B cell (primary cell): Measurements from ENCODE around the gene MSL3B.

Source experiments
- ATAC-seq: fragments of 200-7000 bp; cut with Tn5 transposase; one replicate; pipeline ENCODE4 v1.10.0; 2021; ENCODE audit warnings: low read depth, mild to moderate bottlenecking, moderate number of reproducible peaks, moderate library complexity
- CTCF ChIA-PET: fragments of 350-600 bp; sonication (Branson Sonifier 250); formaldehyde crosslinking; loops from one replicate; lab custom pipeline; 2021; ENCODE audit warnings: antibody characterized with exemption, inconsistent platforms; lab: Charles Lee
- POLR2A ChIA-PET: fragments of 350-600 bp; sonication (Branson Sonifier 250); formaldehyde crosslinking; loops from one replicate; lab custom pipeline; 2021; ENCODE audit warnings: antibody characterized with exemption; lab: Charles Lee
- DNase-seq: peaks from one replicate; pipeline ENCODE4 v3.0.0; 2013
- H2AFZ ChIP-seq: 2 replicates; pipeline ENCODE4 v1.6.1; 2012; ENCODE audit warnings: mild to moderate bottlenecking, low read depth, low read length; ENCODE audit not compliant: insufficient read depth, poor library complexity, severe bottlenecking
- H3K27ac ChIP-seq, 2 donors: 1 replicate in 1 of 2; 2 replicates in 1 of 2; pipeline ENCODE4 v1.5.1; 2012 to 2013; ENCODE audit warnings: low read length in 2 of 2, mild to moderate bottlenecking in 2 of 2, moderate library complexity in 1 of 2
- H3K27me3 ChIP-seq, 4 experiments: fragments of 200-600 bp in 1 of 4; sonication (generic) in 1 of 4; replicated peaks in 1 of 4; 1 replicate in 2 of 4; 2 replicates in 2 of 4; pipeline versions ENCODE4 v1.6.1 to v1.7.0; 2013 to 2016; ENCODE audit warnings: low read length in 3 of 4, mild to moderate bottlenecking in 2 of 4, mixed read lengths in 1 of 4, moderate library complexity in 1 of 4; ENCODE audit not compliant: insufficient read depth in 4 of 4, control insufficient read depth in 3 of 4; ENCODE audit errors: control extremely low read depth in 1 of 4
- H3K36me3 ChIP-seq, 2 experiments: replicated peaks in 1 of 2; 1 replicate in 1 of 2; 2 replicates in 1 of 2; pipeline versions ENCODE4 v1.6.1 to v1.7.1; 2013; ENCODE audit warnings: low read length in 1 of 2; ENCODE audit not compliant: insufficient read depth in 2 of 2, control insufficient read depth in 1 of 2; ENCODE audit errors: control extremely low read depth in 1 of 2, extremely low read depth in 1 of 2
- H3K4me1 ChIP-seq, 2 donors: fragments of 200-600 bp in 1 of 2; sonication (generic) in 1 of 2; 1 replicate in 1 of 2; 2 replicates in 1 of 2; pipeline versions ENCODE4 v1.5.1 to v1.6.1; 2013 to 2017; ENCODE audit warnings: low read length in 2 of 2; ENCODE audit not compliant: control insufficient read depth in 2 of 2, insufficient read depth in 2 of 2
- H3K4me2 ChIP-seq: replicated peaks from 2 replicates; pipeline ENCODE3; 2012; ENCODE audit warnings: mild to moderate bottlenecking, low read depth, low read length; ENCODE audit not compliant: poor library complexity, severe bottlenecking
- H3K4me3 ChIP-seq, 5 experiments: fragments of 200-600 bp in 1 of 5; sonication (generic) in 1 of 5; 1 replicate in 3 of 5; 2 replicates in 2 of 5; pipeline versions ENCODE4 v1.5.1 to v1.7.0; 2011 to 2016; ENCODE audit warnings: low read length in 4 of 5, mild to moderate bottlenecking in 4 of 5, low read depth in 2 of 5, control low read depth in 1 of 5, moderate library complexity in 1 of 5; ENCODE audit not compliant: insufficient read depth in 1 of 5; ENCODE audit errors: control extremely low read depth in 1 of 5, extremely low read depth in 1 of 5
- H3K79me2 ChIP-seq: fragments of 200-600 bp; sonication (generic); one replicate; pipeline ENCODE4 v1.6.0; 2016; ENCODE audit warnings: low read length; ENCODE audit not compliant: control insufficient read depth, insufficient read depth
- H3K9ac ChIP-seq: fragments of 200-600 bp; sonication (generic); 2 replicates; pipeline ENCODE4 v1.6.1; 2017; ENCODE audit warnings: mild to moderate bottlenecking, low read length, moderate library complexity
- H3K9me3 ChIP-seq, 3 donors: one replicate each; pipeline versions ENCODE4 v1.6.1 to v1.7.1; 2013; ENCODE audit warnings: low read length in 2 of 3; ENCODE audit not compliant: control insufficient read depth in 2 of 3, insufficient read depth in 1 of 3; ENCODE audit errors: control extremely low read depth in 1 of 3
- H4K20me1 ChIP-seq: 2 replicates; pipeline ENCODE4 v1.6.0; 2012; ENCODE audit warnings: mild to moderate bottlenecking, low read length; ENCODE audit not compliant: insufficient read depth, control insufficient read depth, poor library complexity, severe bottlenecking
- H3K27ac Mint-ChIP-seq: one replicate; pipeline ENCODE4 v1.8.0; 2021; ENCODE audit warnings: mixed read lengths
- H3K27me3 Mint-ChIP-seq: one replicate; pipeline ENCODE4 v1.8.0; 2021; ENCODE audit warnings: mixed read lengths
- H3K4me1 Mint-ChIP-seq: one replicate; pipeline ENCODE4 v1.8.0; 2021; ENCODE audit warnings: mixed read lengths
- H3K4me3 Mint-ChIP-seq: one replicate; pipeline ENCODE4 v1.8.0; 2021; ENCODE audit warnings: mixed read lengths
- H3K9me3 Mint-ChIP-seq: one replicate; pipeline ENCODE4 v1.8.0; 2022; ENCODE audit warnings: mixed read lengths; ENCODE audit not compliant: insufficient read depth
- EZH2 ChIP-seq: IDR thresholded peaks from 2 replicates; pipeline ENCODE4 v1.6.1; 2012; ENCODE audit warnings: borderline replicate concordance, low read depth, mild to moderate bottlenecking, moderate library complexity, low read length; ENCODE audit not compliant: insufficient read depth, poor library complexity, severe bottlenecking
- WGBS: methylation state at CpG from one replicate; pipeline ENCODE4 v1.1.5; 2013; ENCODE audit warnings: missing lambda C conversion rate; ENCODE audit not compliant: insufficient coverage; 5-methylcytosine and 5-hydroxymethylcytosine counted together
- intact Hi-C: fragments of 100-400 bp; cut with micrococcal nuclease; formaldehyde crosslinking; loops from one replicate; pipeline ENCODE4 v1.10.0; 2022
- TF ChIP-seq, protein P1 (sequence below): fragments of 200-600 bp; IDR thresholded peaks from one replicate; pipeline ENCODE4 v1.8.0; 2022; ENCODE audit warnings: antibody characterized with exemption, mild to moderate bottlenecking

MSL3B gene

DNA sequence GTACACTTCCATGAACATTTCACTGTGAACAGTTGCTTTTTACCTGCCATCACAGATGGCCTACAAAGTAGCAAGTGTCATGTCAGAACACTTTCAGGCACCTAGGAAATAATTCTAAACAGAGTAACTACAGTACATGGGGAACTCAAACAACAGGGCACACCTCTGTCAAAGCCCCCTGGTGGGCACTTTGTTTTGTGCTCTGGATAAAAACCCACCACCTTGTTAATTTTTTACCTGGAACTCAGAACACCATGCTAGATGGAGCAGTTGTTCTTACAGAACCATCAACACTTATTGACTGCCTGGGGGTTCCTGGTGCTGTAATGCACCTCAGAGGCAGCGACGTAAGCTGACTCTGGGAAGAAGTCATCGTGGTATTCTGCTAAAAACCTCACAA, 2.3 kb downstream of the MSL3B start:
- H3K4me2 ChIP-seq: no peak overlapping the region
- no peaks in the 10 kb centered on the region for H3K79me2 ChIP-seq
- H3K9me3 ChIP-seq: peaks cover 1 to 20% (median 4%) of the 10 kb centered on the region in 3 donors
- Mint-ChIP-seq H3K27ac (no peak overlapping the region), H3K4me3 (peak overlapping the region; percentile 10), H3K4me1 (peaks cover 6% of the 10 kb centered on the region), H3K9me3 (no peaks in the 10 kb centered on the region), H3K27me3 (peaks cover 3% of the 10 kb centered on the region)
- no peaks in the 10 kb centered on the region for H3K36me3 ChIP-seq
- CTCF ChIA-PET: no interaction called here
- H3K27me3 ChIP-seq: peaks cover 0 to 4% (median 0%) of the 10 kb centered on the region in 4 experiments
- H3K27ac ChIP-seq: no peak overlapping the region
- ATAC-seq (no peak), DNase-seq (no peak)
- H3K4me1 ChIP-seq: peaks cover 0 to 6% of the 10 kb centered on the region in 2 donors
- H3K4me3 ChIP-seq: no peak overlapping the region
- no peak overlapping the region for H3K9ac ChIP-seq
- WGBS: no CpG with 5 or more reads among the region's 3 CpGs
- POLR2A ChIA-PET: no interaction called here
- intact Hi-C loops: loop anchor here (10.0 kb wide), 1 partner anchor 1179 kb away; no protein-coding TSS in a partner anchor
- TF ChIP-seq EZH2: no peak
- TF ChIP-seq, protein P1, sequence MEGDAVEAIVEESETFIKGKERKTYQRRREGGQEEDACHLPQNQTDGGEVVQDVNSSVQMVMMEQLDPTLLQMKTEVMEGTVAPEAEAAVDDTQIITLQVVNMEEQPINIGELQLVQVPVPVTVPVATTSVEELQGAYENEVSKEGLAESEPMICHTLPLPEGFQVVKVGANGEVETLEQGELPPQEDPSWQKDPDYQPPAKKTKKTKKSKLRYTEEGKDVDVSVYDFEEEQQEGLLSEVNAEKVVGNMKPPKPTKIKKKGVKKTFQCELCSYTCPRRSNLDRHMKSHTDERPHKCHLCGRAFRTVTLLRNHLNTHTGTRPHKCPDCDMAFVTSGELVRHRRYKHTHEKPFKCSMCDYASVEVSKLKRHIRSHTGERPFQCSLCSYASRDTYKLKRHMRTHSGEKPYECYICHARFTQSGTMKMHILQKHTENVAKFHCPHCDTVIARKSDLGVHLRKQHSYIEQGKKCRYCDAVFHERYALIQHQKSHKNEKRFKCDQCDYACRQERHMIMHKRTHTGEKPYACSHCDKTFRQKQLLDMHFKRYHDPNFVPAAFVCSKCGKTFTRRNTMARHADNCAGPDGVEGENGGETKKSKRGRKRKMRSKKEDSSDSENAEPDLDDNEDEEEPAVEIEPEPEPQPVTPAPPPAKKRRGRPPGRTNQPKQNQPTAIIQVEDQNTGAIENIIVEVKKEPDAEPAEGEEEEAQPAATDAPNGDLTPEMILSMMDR: peak; percentile 45
- H2AFZ ChIP-seq: no peak overlapping the region
- no peaks in the 10 kb centered on the region for H4K20me1 ChIP-seq

- Histone ChIP-seq H3K4me1 (peaks cover 0 to 5% of the 10 kb centered on the region in 2 donors), H3K27me3 (no peaks in the 10 kb centered on the region), H3K36me3 (no peaks in the 10 kb centered on the region), H4K20me1 (no peaks in the 10 kb centered on the region), H2AFZ (no peak overlapping the region), H3K4me3 (no peak overlapping the region), H3K27ac (no peak overlapping the region), H3K79me2 (no peaks in the 10 kb centered on the region), H3K4me2 (no peak overlapping the region), H3K9ac (no peak overlapping the region), H3K9me3 (peaks cover 0 to 12% (median 0%) of the 10 kb centered on the region in 3 donors)
- ChIA-PET POLR2A (no interaction called here), CTCF (no interaction called here)
- Mint-ChIP-seq H3K4me1 (peaks cover 6% of the 10 kb centered on the region), H3K4me3 (no peak overlapping the region), H3K9me3 (no peaks in the 10 kb centered on the region), H3K27me3 (no peaks in the 10 kb centered on the region), H3K27ac (no peak overlapping the region)
- ATAC-seq (no peak), DNase-seq (no peak)
- WGBS: no CpG with 5 or more reads among the region's 4 CpGs
- TF ChIP-seq, protein P1: no peak
- no peak for TF ChIP-seq EZH2
- intact Hi-C loops: loop anchor here (10.0 kb wide), 1 partner anchor 1182 kb away; no protein-coding TSS in a partner anchor
Observed at GRCh38 chr2:233862261-233862768, 5.9 kb downstream of the MSL3B start.
